HG02884 (cell line): ENCODE results near the gene SCN9A.
"Not testable (repeated sequence)": the region's sequence is repeated elsewhere in the genome, so short reads cannot be mapped to it uniquely, and the experiment has no call there.

ENCODE experiments used
- ATAC-seq: cut with Tn5 transposase; IDR thresholded peaks from one replicate; pipeline ENCODE4 v1.9.1; 2021; ENCODE audit warnings: mild to moderate bottlenecking, moderate library complexity; ENCODE audit not compliant: unreplicated experiment

The SCN9A gene

DNA sequence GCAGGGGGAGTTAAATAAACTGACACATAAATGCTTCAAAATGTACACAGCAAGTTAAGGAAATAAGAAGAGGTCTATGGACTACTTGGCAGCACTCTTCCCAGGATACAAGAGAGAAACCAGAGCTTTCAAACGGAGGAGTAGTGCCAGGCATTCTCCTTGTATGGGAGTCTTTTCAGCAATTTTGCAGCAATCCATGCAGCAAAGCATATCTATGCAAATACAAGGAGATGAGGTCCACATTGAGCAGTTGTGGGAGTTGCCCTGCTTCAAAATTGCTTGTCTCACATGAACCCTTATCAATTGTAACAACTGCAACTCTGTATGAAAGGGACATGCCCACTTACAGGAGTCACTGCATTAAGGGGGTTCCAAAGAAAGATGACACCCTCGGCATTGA lies 37.8 kb downstream of the SCN9A start:
- ATAC-seq: no peak

DNA sequence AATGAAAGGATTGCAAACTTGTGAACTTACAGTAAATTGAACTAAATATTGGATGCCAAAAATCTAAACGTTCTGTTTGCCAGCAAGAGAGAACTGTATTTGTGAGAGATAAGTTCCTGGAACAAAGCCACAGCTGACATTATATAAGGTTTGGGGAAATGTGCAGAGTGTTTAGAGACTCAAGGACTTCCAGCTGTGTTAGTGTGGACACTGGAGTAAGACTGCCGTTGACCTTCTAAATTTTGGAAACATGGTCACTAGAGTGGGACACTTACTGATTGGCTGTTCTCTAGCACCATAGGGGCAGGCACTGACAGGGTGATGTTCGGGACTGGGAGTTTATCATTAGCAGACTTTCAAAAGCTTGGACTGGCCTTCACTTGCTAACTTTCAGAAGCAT lies 40.5 kb downstream of the SCN9A start:
- no peak for ATAC-seq

DNA sequence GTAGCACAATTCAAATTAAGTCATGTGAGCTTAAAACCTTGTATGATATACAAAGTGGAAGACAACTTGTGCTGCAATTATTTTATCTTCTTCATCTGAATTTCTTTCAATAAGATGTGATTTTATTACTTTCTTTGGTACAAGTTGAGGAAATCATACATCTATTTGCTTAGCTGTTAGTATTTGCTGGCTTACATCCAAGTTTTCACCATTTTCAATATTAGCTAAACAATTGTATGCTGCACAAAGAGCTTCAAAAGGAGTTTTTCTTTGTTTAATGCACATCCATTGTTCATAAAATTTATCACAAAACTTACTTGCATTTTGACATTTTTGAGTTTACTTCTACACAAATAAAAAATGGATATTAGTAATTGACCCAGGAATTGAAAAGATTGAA lies 40.9 kb downstream of the SCN9A start:
- ATAC-seq: no peak

DNA sequence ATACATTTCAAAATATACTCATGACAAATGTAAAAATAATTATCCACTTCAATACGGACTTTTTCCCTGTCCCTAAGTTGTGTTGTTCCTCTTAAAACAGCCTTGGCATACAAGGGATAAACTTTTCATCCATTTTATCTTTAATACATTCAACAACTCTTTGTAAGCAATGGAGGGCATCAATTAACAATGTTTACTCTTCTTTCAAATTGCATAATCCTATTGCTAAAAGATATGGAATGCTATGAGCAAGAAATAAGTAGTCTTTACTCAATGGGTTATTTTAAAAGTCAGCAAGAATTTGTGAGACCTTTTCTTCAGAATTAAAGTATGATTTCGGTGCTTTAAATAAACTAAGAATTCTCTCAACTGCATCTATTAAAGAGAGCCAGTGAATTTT lies 41.9 kb downstream of the SCN9A start:
- ATAC-seq: no peak

DNA sequence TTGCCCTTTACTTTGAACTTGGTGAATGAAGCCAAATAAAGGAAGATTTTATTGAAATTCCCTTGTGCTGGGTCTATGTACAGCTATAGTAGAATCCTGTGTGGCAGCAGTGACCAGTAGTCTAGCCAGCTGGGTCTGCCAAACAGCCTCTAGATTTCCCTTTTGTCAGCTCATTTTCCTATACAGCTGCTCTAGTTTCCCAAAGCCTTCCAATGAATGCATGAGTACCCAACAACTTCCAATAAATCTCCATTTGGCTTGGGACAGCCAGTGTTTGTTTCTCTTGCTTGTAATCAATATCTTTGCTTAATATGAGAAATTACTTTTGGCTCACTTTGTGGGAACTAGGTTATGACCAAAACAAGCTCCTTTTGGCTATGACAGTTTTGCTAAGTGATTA lies 43.6 kb downstream of the SCN9A start:
- no peak for ATAC-seq

DNA sequence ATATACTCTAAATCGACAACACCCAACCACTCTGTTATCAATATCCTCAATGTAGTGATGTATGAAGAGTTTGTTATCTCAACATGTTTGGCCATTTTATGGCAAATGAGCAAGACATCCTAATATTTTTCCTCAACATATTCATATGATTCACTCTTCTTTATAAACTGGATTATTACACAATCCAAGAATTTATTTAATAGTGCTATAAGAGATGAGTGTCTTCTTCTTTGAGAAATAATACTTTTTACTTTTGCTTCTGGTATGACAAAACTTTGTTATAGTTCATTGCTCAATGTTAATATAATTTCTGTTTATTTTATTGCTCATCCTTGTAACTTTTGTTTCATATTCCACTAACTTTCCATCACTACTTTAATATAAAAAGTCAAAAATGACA lies 44.3 kb downstream of the SCN9A start:
- no peak for ATAC-seq

DNA sequence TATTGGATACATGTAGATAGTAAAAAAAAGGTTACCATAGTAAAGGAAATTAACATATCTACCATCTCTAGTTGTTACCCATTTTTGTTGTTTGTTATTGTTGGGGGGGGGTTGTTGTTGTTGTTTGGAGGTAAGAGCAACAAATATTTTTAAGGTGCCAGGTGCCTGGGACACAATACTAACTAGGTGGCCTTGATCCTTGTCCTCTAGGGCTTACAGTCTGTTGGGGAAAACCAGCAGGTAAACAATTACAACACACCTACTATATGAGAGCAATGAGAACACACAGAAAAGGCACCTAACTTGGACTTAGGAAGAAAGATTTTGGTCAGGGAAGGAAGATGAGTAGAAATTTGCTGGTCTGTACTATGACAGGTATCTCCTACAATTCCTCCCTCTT lies 46.3 kb downstream of the SCN9A start:
- no peak for ATAC-seq

DNA sequence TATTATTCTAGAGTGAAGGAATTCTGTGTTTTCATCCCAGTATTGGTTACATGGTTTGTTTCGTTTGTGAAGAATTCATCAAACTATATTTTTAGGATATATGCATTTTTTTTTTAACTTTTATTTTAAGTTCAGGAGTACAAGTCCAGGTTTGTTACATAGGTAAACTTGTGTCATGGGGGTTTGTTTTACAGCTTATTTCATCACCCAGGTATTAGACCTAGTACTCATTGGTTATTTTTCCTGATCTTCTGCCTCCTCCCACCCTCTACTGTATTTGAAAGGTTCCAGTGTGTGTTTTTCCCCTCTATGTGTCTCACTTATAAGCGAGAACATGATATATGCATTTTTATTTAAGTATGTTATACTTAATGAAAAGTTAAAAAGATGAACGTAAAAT lies 47.6 kb downstream of the SCN9A start:
- no peak for ATAC-seq

DNA sequence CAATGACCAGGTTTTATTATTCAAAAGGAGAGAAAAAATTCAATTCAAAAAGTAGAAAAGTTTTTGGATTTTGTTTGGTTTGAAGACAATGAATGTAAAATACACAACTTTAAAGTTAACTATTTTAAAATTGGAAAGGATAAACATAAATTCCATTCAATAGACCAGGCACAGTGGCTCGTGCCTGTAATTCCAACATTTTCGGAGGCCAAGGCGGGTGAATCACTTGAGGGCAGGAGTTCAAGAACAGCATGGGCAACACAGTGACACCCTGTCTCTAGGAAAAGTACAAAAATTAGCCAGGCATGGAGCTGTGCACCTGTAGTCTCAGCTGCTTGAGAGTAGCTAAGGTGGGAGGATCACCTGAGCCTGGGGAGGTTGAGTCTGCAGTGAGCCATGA lies 54.7 kb downstream of the SCN9A start:
- ATAC-seq: no peak

DNA sequence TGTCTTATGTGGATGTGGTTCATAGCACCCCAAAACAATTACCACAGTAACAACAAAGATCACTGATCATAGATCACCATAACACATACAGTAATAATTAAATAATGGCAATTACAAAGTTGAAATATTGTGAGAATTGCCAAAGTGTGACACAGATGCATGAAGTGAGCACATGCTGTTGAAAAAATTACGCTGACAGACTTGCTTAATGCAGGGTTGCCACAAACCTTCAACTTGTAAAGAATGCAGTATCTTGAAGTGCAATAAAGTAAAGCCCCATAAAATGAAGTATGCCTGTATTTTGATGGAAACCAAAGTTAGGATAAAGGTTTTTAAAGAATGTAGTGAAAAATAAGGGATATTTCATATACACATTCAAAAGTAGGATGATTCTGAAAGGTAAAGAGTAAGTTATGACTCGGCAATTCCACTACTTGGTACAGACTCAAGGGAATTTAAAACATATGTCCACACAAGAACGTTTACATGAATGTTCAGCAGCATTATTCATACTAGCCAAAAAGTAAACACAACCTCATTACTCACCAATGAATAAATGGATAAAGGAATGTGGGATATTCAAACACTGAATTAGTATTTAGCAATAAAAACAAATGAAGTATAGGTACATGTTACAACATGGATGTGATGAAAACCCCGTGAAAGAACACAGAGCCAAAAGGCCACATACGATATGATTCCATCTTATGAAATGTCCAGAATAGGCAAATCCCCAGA lies 61.6 kb downstream of the SCN9A start:
- ATAC-seq: no peak

DNA sequence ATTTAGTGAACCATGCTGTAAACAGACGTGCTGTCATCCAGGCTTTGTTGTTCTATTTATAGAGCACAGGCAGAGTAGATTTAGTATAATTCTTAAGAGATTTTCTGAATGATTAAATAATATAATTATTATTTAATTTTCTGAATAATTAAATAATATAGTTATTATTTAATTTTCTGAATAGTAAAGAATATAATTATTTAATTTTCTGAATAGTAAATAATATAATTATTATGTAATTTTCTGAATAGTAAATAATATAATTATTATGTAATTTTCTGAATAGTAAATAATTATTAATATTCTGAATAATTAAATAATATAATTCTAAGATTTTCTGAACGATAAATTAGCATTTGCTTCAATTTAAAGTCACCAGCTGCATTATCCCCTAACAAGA lies 62.9 kb downstream of the SCN9A start:
- not testable (repeated sequence) for ATAC-seq

DNA sequence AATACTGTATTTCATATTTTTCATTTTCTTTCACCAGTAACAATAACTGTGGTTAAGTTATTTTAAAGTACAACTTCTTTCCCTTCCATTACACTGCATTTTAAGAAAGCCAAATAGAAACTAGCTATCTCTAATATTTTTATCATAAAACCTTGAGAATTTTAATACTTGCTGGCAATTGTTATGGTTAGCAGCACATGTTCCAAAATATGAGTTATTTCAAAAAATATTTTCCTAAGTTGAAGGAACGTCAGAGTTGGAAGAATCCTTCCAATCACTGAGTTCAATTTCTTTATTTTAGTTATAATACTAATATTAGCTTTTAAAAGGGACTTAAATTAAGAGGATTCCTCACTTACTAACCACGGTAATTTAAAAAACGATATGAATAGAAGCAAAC lies 68.4 kb downstream of the SCN9A start:
- ATAC-seq: no peak

DNA sequence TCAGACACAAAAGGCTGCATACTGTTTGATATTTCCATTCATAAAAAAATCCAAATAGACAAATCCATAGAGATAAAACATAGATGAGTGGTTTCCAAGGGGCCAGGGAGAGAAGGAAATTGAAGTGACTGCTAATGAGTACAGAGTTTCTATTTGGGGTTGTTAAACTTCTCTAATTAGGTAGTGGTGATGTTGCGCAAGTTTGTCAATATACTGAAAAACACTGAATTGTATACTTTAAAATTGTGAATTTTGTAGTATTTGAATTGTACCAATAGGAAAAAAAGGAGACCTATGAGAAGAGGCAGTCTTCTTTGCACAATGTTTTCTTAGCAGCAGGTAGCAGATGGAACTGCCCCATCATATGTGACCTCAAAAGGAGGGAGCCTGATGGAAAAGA lies 71.1 kb downstream of the SCN9A start:
- no peak for ATAC-seq

DNA sequence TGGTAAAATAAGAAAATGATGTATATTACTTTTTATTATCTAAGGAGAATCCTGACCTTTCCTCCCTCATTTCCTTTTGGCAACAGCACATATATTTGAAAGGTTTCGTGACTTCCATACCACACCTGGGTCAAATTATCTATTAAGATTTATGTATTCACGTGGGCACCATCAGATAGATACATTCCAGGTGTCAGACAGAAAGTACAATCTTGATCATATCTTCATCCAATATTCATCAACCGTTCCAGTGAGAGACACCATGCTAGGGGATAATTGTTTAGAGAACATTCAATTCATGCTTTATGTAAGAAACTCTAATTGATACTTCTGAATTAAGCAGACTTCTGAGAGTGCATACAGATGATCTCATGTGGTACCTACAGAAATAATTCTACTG lies 73.7 kb downstream of the SCN9A start:
- no peak for ATAC-seq

DNA sequence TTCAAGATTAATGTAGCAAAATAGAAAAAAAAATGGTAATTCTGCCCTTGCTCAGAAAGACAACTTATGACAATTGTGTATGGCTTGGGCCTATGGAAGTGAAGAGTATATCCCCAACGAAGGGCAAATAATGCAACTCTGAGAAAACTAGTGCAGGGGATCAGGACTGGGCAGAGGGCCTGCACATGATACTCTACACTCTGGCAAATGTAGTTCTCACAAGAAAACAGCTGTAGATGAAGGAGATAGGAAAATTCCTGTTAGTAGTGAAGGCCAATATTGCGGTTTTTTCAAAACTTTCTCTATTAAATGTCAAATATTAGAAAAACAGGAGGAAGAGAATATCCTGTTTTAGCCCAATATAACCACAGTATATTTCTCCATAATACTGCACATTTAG lies 77.8 kb downstream of the SCN9A start:
- no peak for ATAC-seq

DNA sequence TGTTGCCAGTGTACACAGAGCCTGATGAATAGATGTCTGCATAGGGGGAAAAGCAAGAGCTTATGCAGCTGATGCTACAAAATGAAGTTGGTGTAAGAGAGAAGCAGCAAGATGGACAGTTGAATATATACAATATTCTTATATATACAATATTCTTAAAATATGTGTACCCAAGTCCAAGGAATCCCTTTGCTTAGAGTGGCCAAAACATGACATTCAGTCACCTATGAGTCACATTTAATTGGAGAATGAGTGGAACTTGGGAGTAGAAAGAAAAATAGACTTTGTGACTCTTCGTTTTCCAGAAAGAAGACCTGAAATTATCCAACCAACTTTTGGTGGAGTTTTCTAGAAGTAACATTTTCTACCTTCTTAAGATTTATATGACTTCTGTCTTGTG lies 81.8 kb downstream of the SCN9A start:
- ATAC-seq: no peak

DNA sequence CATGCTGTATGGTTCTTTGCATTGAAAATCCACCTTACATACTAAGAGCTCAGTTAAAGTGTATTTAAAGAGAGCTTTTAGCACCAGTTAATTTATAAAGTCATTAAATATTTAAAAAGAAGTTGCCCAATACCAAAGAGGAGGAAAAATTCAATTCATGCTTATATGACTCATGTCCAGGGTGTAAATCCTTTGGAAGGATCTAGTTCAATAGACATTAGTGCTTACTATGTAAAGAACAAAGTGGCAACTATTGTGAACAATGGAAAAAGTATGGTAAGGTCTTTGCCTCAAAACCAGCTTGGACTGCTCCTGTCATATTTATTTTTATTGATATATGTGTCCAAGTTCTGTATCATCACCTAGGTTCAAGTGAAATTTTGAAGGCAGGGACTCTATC lies 90.5 kb downstream of the SCN9A start:
- ATAC-seq: no peak

DNA sequence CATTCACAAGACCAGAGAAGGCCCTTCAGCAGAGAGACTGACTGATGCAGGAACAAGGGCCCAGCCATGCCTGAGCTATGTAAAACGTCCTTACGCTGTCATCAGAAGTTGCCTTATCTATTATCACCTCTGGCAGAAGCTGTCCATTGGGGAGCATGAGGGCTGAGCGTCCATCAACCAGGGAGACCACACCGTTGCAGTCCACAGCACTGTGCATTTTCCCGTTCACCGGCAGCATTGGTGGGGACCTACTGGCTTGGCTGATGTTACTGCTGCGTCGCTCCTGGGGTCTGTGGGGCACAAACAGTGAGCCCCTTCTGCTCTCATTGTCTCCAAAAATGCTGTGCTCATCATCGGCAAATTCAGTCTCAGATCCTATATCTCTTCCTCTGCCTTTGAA lies 91.4 kb downstream of the SCN9A start:
- no peak for ATAC-seq

DNA sequence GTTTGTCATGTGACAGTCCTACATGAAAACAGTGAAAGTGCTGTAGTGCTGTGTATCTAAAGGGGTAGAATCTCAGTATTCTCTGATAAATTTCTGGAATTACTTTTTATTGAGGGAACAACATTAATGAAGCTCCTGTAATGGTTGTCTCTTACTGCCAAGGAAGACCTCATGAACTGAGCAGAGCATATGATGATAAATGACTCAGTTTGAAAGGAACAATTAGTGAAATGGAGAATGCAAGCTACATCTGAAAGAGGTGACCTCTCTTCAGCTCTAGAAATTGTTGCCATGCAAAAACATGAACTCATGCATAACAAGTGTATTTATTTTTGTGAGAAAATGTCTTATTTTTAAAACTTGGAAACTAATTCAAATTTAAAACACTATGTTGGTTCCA lies 93.6 kb downstream of the SCN9A start:
- ATAC-seq: peak; percentile 79

DNA sequence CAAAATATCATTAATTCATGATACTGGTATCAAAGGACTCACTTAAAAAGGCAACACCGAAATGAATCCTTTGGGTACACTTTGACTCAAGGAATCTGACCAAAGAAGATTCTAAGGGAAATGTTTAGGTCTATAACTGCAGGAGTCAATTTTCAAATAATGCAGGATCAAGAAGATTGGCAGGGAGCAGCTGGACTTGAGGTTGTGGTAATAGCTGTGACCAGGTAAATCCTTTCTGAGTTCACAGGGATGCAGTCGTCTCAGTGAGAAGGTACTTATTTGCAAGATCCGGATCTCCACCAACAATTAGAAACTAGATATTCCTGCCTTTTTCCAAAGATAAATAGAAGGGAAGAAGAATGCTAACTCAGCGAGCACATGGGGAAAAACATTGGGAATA lies 96.9 kb downstream of the SCN9A start:
- no peak for ATAC-seq

DNA sequence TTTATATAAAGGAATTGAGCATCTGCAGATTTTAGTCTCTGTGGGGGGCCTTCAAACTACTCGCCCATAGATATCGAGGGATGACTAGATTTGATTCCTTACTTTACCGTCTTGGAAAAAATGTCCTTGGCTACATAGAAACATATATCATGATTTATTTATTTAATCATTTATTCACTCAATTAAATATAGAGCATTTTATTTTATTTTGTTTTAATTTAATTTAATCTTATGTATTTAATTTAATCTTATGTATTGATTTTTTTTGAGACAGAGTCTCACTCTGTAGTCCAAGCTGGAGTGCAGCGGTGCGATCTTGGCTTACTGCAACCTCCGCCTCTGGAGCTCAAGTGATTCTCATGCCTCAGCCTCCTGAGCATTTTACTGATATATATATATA lies 105.4 kb downstream of the SCN9A start:
- ATAC-seq: no peak

DNA sequence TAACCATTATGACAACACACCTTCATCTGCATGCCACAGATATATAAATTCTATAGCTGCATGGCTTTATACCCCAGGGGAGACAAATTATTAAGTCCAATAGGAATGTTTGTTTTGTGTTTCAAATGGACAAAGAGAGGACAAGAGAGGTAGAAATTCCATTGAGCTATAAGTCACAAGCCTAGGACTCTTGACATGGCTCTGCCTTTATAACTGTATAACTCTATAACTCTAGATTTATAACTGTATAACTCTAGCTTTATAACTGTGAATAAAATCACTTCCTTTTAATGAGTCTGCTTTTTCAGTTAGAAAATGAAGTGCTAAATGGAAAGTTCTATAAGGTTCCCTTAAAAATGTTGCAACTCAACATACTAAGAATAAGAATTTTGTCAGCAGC lies 106.4 kb downstream of the SCN9A start:
- ATAC-seq: no peak

DNA sequence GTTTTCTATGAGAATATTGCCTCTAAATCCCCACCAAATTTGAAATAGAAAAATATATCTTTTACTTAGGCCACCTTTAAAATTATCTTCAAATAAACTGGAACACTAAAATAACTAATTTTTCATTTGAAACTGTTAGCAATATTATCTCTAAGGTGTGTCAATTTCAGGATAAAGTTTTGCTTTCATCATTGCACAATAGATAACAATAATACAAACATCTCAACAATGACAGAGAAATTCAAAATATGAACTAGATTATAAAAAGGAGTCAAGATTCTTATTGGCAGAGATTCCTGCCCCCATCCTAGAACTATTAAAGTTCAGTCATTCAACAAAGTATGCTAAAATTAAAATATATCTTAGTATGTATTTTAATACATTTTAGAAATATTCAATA lies 117.9 kb downstream of the SCN9A start:
- ATAC-seq: no peak
